ENCODE results near the gene ADCY2.

Gene ADCY2

GRCh38 chr5:7842531-7842930 lies 446.6 kb downstream of the ADCY2 start:
- Histone ChIP-seq H3K27me3 (ENCODE audit: insufficient read depth, poor library complexity, severe bottlenecking) (peaks cover 5% of the 10 kb centered on the region), H3K27ac (replicated peaks) (no peak overlapping the region), H3K4me3 (replicated peaks; ENCODE audit: insufficient read depth, low read length) (no peak overlapping the region)
- no peak for TF ChIP-seq SPI1 (IDR thresholded peaks at IDR 0.05; ENCODE audit: borderline replicate concordance, low read depth)
- no peak for DNase-seq (ENCODE audit: low read depth in 1 of 2, low spot score in 1 of 2)

DNA sequence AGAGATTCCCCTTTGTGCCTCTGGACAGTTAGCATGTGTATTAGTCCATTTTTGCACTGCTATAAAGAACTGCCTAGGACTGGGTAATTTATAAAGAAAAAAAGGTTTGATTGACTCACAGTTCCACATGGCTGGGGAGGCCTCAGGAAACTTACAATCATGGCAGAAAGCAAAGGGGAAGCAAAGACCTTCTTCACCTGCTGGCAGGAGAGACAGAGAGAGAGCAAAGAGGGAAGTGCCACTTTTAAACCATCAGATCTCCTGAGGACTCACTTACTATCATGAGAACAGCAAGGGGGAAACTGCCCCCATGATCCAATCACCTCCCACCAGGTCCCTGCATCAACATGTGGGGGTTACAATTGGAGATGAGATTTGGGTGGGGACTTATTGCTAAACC lies 449.0 kb downstream of the ADCY2 start:
- Histone ChIP-seq H3K27ac (replicated peaks) (no peak overlapping the region), H3K27me3 (ENCODE audit: insufficient read depth, poor library complexity, severe bottlenecking) (peaks cover 16% of the 10 kb centered on the region)

DNA sequence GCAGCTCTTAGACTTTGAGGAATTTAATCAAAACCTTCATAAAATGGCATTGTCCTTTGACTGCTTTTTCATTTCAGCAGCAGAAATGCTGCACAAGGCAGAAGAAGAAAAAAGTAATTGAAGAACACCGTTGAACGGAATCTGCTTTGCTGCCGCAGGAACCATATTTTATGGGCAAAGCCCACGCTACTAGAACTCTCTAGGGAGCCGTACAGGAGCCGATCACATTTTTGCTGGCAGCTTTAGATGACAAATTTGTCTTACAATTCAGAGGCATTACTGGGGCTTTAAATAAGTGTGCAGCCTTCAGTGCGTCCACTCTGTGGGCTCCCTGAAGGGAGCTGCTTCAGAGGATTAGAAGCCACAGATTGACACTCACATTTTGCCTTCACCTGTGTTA lies 449.6 kb downstream of the ADCY2 start:
- TF ChIP-seq, protein P1, sequence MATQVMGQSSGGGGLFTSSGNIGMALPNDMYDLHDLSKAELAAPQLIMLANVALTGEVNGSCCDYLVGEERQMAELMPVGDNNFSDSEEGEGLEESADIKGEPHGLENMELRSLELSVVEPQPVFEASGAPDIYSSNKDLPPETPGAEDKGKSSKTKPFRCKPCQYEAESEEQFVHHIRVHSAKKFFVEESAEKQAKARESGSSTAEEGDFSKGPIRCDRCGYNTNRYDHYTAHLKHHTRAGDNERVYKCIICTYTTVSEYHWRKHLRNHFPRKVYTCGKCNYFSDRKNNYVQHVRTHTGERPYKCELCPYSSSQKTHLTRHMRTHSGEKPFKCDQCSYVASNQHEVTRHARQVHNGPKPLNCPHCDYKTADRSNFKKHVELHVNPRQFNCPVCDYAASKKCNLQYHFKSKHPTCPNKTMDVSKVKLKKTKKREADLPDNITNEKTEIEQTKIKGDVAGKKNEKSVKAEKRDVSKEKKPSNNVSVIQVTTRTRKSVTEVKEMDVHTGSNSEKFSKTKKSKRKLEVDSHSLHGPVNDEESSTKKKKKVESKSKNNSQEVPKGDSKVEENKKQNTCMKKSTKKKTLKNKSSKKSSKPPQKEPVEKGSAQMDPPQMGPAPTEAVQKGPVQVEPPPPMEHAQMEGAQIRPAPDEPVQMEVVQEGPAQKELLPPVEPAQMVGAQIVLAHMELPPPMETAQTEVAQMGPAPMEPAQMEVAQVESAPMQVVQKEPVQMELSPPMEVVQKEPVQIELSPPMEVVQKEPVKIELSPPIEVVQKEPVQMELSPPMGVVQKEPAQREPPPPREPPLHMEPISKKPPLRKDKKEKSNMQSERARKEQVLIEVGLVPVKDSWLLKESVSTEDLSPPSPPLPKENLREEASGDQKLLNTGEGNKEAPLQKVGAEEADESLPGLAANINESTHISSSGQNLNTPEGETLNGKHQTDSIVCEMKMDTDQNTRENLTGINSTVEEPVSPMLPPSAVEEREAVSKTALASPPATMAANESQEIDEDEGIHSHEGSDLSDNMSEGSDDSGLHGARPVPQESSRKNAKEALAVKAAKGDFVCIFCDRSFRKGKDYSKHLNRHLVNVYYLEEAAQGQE (IDR thresholded peaks at IDR 0.05; ENCODE audit: insufficient replicate concordance, low read depth): no peak
- TF ChIP-seq, protein P2, sequence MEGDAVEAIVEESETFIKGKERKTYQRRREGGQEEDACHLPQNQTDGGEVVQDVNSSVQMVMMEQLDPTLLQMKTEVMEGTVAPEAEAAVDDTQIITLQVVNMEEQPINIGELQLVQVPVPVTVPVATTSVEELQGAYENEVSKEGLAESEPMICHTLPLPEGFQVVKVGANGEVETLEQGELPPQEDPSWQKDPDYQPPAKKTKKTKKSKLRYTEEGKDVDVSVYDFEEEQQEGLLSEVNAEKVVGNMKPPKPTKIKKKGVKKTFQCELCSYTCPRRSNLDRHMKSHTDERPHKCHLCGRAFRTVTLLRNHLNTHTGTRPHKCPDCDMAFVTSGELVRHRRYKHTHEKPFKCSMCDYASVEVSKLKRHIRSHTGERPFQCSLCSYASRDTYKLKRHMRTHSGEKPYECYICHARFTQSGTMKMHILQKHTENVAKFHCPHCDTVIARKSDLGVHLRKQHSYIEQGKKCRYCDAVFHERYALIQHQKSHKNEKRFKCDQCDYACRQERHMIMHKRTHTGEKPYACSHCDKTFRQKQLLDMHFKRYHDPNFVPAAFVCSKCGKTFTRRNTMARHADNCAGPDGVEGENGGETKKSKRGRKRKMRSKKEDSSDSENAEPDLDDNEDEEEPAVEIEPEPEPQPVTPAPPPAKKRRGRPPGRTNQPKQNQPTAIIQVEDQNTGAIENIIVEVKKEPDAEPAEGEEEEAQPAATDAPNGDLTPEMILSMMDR (IDR thresholded peaks at IDR 0.05; ENCODE audit: insufficient read depth, low read length): no peak
- TF ChIP-seq SPI1 (IDR thresholded peaks at IDR 0.05; ENCODE audit: borderline replicate concordance, low read depth): no peak
- no peak for TF ChIP-seq GABPA (IDR thresholded peaks at IDR 0.05; ENCODE audit: low read depth)
- TF ChIP-seq POLR2AphosphoS5 (IDR thresholded peaks at IDR 0.05; ENCODE audit: low read depth): no peak
- H3K4me3 ChIP-seq (replicated peaks; ENCODE audit: insufficient read depth, low read length): no peak overlapping the region
- no peak overlapping the region for H3K27ac ChIP-seq (replicated peaks)
- DNase-seq (ENCODE audit: low read depth in 1 of 2, low spot score in 1 of 2): no peak
- H3K27me3 ChIP-seq (ENCODE audit: insufficient read depth, poor library complexity, severe bottlenecking): peaks cover 17% of the 10 kb centered on the region

More for the DNA sequence above, 449.0 kb downstream of the ADCY2 start:
- no peak for TF ChIP-seq POLR2AphosphoS5 (IDR thresholded peaks at IDR 0.05; ENCODE audit: low read depth)
- TF ChIP-seq, protein P1 (IDR thresholded peaks at IDR 0.05; ENCODE audit: insufficient replicate concordance, low read depth): no peak
- peak; percentile 39; the same call in 1 of the 2 replicates for TF ChIP-seq SPI1 (IDR thresholded peaks at IDR 0.05; ENCODE audit: borderline replicate concordance, low read depth)
- TF ChIP-seq, protein P2 (IDR thresholded peaks at IDR 0.05; ENCODE audit: insufficient read depth, low read length): no peak
- no peak for TF ChIP-seq GABPA (IDR thresholded peaks at IDR 0.05; ENCODE audit: low read depth)
- DNase-seq (ENCODE audit: low read depth in 1 of 2, low spot score in 1 of 2): no peak
- H3K4me3 ChIP-seq (replicated peaks; ENCODE audit: insufficient read depth, low read length): no peak overlapping the region

GRCh38 chr5:7846327-7846726 lies 450.4 kb downstream of the ADCY2 start:
- peaks cover 23% of the 10 kb centered on the region for H3K27me3 ChIP-seq (ENCODE audit: insufficient read depth, poor library complexity, severe bottlenecking)
- DNase-seq (ENCODE audit: low read depth in 1 of 2, low spot score in 1 of 2): no peak
- H3K4me3 ChIP-seq (replicated peaks; ENCODE audit: insufficient read depth, low read length): no peak overlapping the region
- TF ChIP-seq, protein P1 (IDR thresholded peaks at IDR 0.05; ENCODE audit: insufficient replicate concordance, low read depth): no peak
- TF ChIP-seq POLR2AphosphoS5 (IDR thresholded peaks at IDR 0.05; ENCODE audit: low read depth): no peak
- TF ChIP-seq, protein P2 (IDR thresholded peaks at IDR 0.05; ENCODE audit: insufficient read depth, low read length): no peak
- TF ChIP-seq GABPA (IDR thresholded peaks at IDR 0.05; ENCODE audit: low read depth): no peak
- no peak for TF ChIP-seq SPI1 (IDR thresholded peaks at IDR 0.05; ENCODE audit: borderline replicate concordance, low read depth)
- no peak overlapping the region for H3K27ac ChIP-seq (replicated peaks)

All from HL-60 (cell line).